ENCODE data around the gene CERS5. TPM values are rescaled to one million over a fixed set of nuclear protein-coding genes. Genes with fewer than 3 reads are reported as not detected.

CERS5 gene
- total RNA-seq, 1 donor from 2014 or later: 21.4 TPM

DNA sequence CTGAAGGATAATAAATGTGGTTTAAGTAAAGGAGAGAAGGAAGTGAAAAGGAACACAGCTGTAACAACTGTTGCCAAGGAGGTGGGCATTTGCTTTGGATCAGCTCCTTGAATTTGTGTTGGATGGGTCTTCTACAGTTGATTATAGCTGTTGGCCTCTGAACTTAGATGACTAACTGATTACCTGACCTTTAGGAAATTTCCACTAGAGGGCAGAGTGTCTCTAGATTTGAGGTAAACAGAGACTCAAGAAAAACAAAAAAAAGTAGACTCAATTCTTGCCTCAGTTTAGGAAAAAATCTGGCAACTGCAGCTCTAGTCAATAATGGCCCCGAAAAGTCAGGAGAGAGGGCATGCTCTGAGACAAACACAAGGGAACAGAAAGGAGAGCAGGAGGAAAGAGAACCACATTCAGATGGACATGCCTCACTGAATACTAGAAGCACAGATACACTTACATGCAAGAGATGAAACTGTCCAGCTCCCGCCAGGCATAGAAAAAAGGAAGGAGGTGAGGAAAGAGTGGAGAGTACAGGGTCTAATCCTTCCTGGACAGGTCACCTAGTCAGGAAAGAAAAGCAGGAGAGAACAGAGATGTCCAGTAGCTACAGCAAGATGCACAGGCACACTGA lies 34.5 kb downstream of the CERS5 start:
- DNase-seq (ENCODE audit: low read depth): peak; percentile 54

GRCh38 chr12:50129290-50129689 lies 37.9 kb downstream of the CERS5 start:
- DNase-seq (ENCODE audit: low read depth): no peak

- no peak for DNase-seq (ENCODE audit: low read depth)
Measured at GRCh38 chr12:50127546-50127945, 39.6 kb downstream of the CERS5 start.

- DNase-seq (ENCODE audit: low read depth): no peak
Measured at GRCh38 chr12:50123203-50123602, 44.0 kb downstream of the CERS5 start.

- no peak for DNase-seq (ENCODE audit: low read depth)
Measured at GRCh38 chr12:50121641-50122040, 45.5 kb downstream of the CERS5 start.

GRCh38 chr12:50120953-50121352 lies 46.2 kb downstream of the CERS5 start:
- DNase-seq (ENCODE audit: low read depth): no peak

DNA sequence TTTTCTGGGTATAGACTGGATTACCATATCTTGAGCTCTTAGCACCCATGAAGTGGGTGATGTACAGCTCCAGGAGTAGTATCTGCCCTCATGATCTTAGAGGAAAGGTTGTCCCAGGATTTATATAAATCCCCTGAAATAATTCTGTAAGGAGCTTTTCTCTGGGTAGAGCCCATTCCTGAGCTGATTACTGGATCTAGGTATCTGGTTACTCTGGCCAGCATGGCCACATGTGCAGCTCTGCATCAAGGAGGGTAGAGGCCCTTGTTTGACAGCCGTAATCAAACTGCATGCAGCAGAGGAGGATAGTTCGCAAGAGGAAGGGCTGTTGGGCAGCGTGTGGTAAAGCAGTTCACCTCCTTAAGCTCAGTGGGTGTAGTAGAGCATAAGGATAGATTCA lies 46.6 kb downstream of the CERS5 start:
- no peak for DNase-seq (ENCODE audit: low read depth)

- no peak for DNase-seq (ENCODE audit: low read depth)
Measured at GRCh38 chr12:50119387-50119786, 47.8 kb downstream of the CERS5 start.

GRCh38 chr12:50117057-50117622 lies 50.0 kb downstream of the CERS5 start:
- DNase-seq (ENCODE audit: low read depth): no peak

DNA sequence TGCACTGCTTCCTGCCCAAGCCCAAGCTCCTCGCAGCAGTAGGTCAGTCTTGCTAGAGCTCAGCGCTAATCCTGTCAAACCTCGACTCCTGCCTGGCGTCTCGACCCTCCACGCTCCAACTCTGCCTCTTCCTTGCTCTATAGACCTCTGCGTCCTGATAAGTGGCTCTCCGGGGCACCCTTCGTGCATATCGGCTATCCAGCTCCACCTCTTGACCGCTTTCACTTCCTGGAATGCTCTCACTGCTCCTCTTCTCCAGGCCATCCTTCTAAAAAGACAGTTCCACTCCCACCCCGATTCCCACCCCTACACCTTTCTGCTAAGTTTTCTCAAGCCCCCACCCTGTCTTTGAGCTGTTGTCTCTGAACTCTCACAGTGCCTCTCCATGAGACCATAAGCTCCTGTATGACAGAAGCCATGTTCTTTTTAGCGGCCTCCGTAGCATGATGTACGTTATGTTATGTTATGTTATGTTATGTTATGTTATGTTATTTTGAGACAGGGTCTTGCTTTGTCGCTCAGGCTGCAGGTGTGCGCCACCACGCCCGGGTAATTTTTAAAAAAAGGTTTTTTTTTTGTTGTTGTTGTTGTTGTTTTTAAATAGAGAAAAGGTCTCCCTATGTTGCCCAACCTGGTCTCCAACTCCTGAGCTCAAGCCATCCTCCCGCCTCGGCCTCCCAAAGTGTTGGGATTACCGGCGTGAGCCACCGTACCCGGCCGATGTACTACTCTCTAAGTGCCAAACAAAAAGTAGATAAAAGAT lies 54.5 kb downstream of the CERS5 start:
- DNase-seq (ENCODE audit: low read depth): no peak

DNA sequence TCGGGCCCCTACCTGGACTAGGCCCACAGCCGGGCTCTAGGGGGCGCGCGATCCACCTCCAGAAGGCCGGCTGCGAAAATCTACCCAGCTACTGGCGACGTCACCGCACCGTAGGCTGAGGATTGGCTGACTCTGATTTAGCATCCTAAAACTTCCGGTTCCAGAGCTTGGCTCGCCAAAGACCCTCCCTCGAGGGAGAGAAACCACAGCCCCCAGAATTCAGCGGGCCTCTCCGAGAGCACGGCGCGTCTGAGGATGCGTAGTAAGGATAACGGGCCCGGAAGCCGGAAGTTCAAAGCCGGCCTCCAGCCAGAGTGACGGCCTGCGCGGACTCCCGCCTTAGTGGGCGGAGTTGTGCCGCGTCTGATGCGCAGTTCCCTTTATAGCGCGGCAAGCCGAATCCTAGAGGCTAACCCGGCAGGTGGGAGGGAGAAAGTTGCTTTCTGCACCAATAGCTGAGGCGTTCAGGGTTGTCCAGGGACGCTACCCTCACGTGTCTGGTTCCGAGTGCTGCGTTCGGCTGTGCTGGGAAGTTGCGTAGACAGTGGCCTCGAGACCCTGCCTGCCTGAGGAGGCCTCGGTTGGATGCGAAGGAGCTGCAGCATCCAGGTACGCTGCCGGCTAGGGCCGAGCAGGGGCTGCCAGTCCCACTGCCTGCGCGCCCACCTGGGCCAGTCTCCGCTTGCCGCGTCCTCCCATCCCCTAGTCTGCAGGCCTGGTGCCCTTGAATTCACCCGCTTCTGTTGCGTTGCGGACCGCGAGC lies 55.3 kb downstream of the CERS5 start, which contains the start of gene COX14:
Gene COX14 (plus strand): TSS at position 544 of the 763 bp plus-strand sequence. CDS start 7,808 bp downstream, outside the sequence.
- peak; percentile 100 for DNase-seq (ENCODE audit: low read depth)

- DNase-seq (ENCODE audit: low read depth): no peak
Measured at GRCh38 chr12:50111395-50111692, 55.8 kb downstream of the CERS5 start.

DNA sequence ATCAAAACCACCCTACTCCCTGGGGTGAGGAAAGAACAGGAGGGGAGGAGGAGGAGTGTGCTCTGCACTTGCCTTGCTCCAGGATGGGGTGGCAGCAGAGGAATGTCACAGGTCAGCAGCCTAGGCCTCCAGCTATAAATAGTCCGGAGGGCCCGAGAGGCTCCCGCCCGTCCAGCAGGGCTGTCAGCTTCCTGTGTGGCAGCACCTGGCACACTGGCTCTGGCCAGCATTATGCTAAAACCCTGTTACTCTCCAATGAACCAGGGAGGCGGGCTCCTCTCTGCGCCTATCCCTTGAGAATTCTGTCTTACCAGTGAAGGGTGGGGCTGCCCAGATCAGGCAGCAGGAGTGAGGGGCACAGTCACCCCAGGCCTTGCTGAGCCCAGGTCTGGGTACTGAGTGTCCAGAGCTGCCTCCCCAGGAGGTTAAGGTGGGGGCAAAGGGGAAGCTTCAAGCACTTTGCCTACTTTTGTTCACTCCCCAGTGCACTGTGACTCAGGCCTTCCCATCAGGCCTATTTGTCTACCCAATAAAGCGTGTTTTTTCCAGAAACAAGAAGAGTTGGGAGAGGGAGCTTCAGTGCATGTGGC lies 56.3 kb downstream of the CERS5 start:
- DNase-seq (ENCODE audit: low read depth): peak; percentile 93

DNA sequence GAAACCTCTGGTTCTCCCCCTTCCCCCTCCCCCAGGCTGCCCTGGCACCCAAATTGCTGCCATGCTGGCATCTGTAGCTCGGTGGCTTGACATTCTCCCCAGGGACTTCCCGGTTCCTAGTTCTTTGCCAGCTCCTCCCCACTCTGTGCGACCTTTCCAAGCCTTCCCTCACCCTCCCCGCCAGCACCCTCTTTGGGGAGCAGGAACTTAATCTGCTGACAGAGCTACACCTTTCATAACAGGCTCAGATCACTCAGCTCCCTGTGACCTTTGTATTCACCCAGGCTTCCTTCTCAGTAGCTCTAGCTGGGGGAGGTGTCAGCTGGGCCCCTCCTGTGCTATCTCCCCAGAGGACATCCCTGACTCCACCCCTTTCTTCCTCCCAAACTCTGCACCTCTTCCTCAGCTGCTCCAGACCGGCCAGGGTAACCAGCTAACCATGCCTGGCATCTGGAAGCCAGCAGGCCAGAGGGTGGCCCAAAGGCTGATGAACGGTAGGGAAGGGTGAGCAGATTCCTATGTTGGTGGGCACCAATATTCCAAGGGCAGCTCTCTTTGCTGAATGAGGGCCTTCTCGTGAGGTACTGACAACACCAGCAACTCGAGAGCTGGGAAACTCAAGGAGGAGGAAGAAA lies 56.9 kb downstream of the CERS5 start:
- peak; percentile 76 for DNase-seq (ENCODE audit: low read depth)

DNA sequence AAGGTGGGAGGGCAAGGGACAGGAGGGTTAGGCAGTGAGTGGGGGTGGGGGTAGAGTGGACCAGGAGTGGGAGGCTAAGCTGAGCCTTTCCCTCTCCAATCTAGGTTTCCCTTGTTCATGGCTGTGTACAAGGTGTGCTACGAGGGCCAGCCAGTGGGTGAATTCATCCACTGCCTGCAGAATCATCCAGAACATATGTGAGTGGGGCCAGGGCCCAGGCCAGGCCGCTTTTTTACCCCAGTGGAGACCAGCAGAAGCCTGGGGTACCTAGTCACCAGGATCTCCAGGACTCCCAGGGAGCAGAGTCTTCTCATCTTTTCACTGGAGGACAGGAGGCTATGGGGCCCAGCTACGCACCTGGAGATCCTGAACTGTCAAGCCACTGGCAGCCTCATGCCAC lies 57.9 kb downstream of the CERS5 start:
- no peak for DNase-seq (ENCODE audit: low read depth)

GRCh38 chr12:50107416-50108268 lies 59.5 kb downstream of the CERS5 start:
- no peak for DNase-seq (ENCODE audit: low read depth)

DNA sequence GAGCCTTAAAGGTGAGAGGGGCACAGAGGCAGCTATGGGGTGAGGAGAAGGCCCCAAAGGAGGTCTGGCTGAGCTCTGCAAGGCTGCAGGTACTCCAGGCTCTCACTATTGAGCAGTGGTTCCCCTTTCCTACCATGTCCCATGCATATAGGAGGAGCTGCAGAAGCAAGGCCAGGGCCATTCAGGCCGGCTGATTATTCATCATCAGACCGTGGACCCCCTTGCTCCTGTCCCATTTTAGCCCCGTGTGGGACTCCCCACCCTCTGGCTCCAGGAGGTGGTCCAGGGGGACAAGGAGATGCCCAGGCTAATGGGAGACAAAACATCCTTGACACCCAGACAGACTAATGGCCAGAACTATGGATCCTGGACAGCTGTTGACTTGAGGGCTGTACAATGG lies 60.3 kb downstream of the CERS5 start:
- DNase-seq (ENCODE audit: low read depth): no peak

GRCh38 chr12:50105913-50106450 lies 61.2 kb downstream of the CERS5 start:
- no peak for DNase-seq (ENCODE audit: low read depth)

DNA sequence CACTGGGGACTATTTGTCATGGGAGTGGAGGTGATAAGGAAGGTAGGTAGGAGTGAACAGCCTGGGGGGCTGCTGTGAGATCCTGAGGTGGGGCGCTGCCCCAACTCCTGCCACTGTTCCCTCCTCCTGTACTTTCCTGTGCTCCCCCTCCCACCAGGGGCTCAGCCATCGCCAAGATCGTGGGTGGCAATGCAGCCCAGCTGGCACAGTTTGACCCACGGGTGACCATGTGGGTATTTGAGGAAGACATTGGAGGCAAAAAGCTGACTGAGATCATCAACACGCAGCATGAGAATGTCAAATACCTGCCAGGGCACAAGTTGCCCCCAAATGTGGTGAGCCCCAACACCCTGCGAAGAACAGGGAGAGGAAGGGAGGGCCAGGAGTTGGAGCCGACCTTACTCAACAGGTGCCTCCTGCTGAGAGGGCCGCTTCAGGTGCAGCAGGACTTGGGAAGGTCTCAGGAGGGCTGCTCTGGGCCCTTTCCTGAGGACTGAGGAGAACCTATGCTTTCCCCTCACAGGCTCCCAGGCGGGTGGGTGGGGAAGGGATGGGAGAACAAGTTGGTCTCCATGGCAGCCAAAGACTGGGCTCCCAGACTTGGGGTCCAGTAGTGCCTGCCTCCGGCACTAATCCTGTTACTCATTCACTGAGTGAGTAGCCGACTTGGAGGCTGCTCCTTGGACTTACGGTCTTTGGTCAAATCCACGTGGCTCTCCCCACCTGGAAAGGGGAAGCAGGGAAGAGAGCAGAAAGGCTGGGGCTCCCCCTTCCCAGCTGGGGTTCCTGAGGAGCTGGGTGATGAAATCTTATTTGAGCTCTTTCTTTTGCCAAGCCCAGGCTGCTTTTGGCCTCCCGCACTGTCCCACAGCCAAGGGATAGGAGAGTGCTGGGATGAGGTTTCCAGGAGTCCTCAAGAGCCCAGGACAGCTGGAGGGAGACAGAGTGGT lies 62.5 kb downstream of the CERS5 start:
- peak; percentile 66 for DNase-seq (ENCODE audit: low read depth)

Data from myocyte (in vitro differentiated cells).